Erythroblast (primary cell): ENCODE data around the gene LPGAT1.

Source experiments
- GATA1 ChIP-seq: IDR thresholded peaks from 2 replicates; pipeline ENCODE4 v1.6.1; 2011; ENCODE audit warnings: low read depth, mild to moderate bottlenecking, control low read depth, low read length, moderate library complexity
- POLR2A ChIP-seq: IDR thresholded peaks from 2 replicates; pipeline ENCODE4 v1.6.1; 2011; ENCODE audit warnings: mild to moderate bottlenecking, low read length

- TF ChIP-seq POLR2A (no peak), GATA1 (no peak)
Observed at GRCh38 chr1:211729238-211729637, 101.3 kb downstream of the LPGAT1 start.
